Ectodermal cell (in vitro differentiated cells): Measurements from ENCODE around the gene FHL2.
"Not testable (repeated sequence)": the region's sequence is repeated elsewhere in the genome, so short reads cannot be mapped to it uniquely, and the experiment has no call there.

Source experiments
- H3K27ac ChIP-seq: 2 replicates; pipeline ENCODE4 v1.7.0; 2013; ENCODE audit warnings: mild to moderate bottlenecking, low read depth, low read length; ENCODE audit not compliant: insufficient read depth, poor library complexity, severe bottlenecking
- H3K27me3 ChIP-seq: 2 replicates; pipeline ENCODE4 v1.7.0; 2013; ENCODE audit warnings: mild to moderate bottlenecking, low read length; ENCODE audit not compliant: insufficient read depth, control insufficient read depth, poor library complexity, severe bottlenecking
- H3K36me3 ChIP-seq: one replicate; pipeline ENCODE4 v1.7.0; 2013; ENCODE audit warnings: low read length; ENCODE audit not compliant: control insufficient read depth, insufficient read depth
- H3K4me1 ChIP-seq: one replicate; pipeline ENCODE4 v1.7.0; 2013; ENCODE audit warnings: low read length; ENCODE audit not compliant: control insufficient read depth, insufficient read depth
- H3K4me3 ChIP-seq: 2 replicates; pipeline ENCODE4 v1.7.0; 2013; ENCODE audit warnings: low read depth, low read length, control low read depth; ENCODE audit not compliant: insufficient read depth
- H3K9me3 ChIP-seq: 2 replicates; pipeline ENCODE4 v1.7.0; 2013; ENCODE audit warnings: mild to moderate bottlenecking, low read length, moderate library complexity; ENCODE audit not compliant: control insufficient read depth
- WGBS, 2 experiments: methylation state at CpG; one replicate each; pipeline ENCODE4 v1.1.7; 2013; ENCODE audit warnings: missing lambda C conversion rate in 2 of 2; 5-methylcytosine and 5-hydroxymethylcytosine counted together

FHL2 gene

DNA sequence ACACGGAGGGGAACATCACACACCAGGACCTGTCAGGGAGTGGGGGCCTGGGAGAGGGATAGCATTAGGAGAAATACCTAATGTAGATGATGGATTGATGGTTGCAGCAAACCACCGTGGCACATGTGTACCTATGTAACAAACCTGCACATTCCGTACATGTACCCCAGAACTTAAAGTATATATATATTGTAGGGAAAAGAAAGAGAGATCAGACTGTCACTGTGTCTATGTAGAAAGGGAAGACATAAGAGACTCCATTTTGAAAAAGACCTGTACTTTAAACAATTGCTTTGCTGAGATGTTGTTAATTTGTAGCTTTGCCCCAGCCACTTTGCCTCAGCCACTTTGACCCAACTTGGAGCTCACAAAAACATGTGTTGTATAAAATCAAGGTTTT lies 26.0 kb upstream of the FHL2 start:
- not testable (repeated sequence) for H3K9me3 ChIP-seq, H3K4me1 ChIP-seq, H3K4me3 ChIP-seq, H3K36me3 ChIP-seq, H3K27me3 ChIP-seq, H3K27ac ChIP-seq
- 98 to 100% methylated on average over 1 to 2 of the region's 3 CpGs for WGBS, 2 experiments

DNA sequence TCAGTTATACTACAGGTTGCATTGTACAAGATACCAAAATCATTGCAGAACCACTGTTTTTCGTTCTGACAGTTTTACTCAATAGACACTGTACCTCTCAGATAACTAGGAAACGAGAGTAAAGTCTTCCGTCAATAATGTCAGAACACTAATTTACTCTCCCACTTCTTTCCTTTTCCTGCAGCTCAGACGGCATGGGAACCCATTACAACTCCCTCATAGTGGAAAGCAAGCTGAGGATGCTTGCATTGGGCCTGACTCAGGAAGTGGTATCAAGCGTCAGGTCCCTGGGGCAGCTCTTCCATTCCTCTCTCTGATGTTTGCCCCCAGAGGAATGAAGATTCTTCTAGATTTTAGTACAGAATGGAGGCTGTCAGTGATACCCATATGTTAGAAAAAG lies 23.9 kb upstream of the FHL2 start:
- Histone ChIP-seq H3K9me3 (no peaks in the 10 kb centered on the region), H3K4me3 (no peak overlapping the region), H3K27me3 (no peaks in the 10 kb centered on the region), H3K27ac (no peak overlapping the region), H3K4me1 (no peaks in the 10 kb centered on the region), H3K36me3 (no peaks in the 10 kb centered on the region)
- WGBS, 2 experiments, result 90 to 91% methylated on average over 5 of the region's 5 CpGs

DNA sequence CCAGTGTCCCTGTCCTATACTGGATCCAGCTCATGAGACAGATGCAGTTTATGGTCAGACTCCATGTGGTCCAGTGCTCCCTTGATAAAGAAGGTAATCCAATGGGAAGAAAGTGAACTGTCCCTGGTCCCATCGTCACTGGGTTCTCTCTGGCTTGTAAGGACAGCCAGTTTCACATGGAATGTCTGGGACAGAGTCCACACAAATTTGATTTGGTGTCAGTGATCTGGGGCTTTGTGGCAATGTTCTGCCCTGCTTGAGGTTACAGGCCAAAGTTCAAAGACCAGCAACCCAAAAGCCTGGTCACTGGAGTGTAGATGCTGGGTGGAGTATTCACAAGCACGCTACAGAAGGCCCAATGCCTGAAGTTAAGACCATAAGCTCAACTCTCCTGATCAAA lies 22.2 kb upstream of the FHL2 start:
- 95% methylated on average over 2 of the region's 2 CpGs for WGBS, 2 experiments
- Histone ChIP-seq H3K27me3 (no peaks in the 10 kb centered on the region), H3K4me3 (no peak overlapping the region), H3K9me3 (no peaks in the 10 kb centered on the region), H3K36me3 (no peaks in the 10 kb centered on the region), H3K27ac (no peak overlapping the region), H3K4me1 (no peaks in the 10 kb centered on the region)

DNA sequence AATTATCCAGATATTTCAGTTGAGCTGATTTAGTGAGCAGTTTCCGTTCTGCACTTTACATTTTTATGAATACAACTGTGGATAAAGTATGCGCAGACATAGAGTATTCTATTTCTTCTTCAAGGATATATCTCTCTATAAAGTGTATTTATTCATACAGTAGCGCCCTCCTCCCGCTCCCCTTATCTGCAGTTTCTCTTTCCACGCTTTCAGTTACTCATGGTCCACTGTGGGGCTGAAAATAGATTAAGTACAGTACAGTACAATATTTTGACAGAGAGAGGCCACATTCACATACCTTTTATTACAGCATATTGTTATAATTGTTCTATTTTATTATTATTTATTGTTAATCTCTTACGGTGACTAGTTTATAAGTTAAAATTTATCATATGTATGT lies 19.7 kb upstream of the FHL2 start:
- no peaks in the 10 kb centered on the region for H3K27me3 ChIP-seq
- no peaks in the 10 kb centered on the region for H3K36me3 ChIP-seq
- no peak overlapping the region for H3K4me3 ChIP-seq
- H3K4me1 ChIP-seq, result no peaks in the 10 kb centered on the region
- no peaks in the 10 kb centered on the region for H3K9me3 ChIP-seq
- no peak overlapping the region for H3K27ac ChIP-seq
- 100% methylated on average over 1 to 4 of the region's 6 CpGs for WGBS, 2 experiments

DNA sequence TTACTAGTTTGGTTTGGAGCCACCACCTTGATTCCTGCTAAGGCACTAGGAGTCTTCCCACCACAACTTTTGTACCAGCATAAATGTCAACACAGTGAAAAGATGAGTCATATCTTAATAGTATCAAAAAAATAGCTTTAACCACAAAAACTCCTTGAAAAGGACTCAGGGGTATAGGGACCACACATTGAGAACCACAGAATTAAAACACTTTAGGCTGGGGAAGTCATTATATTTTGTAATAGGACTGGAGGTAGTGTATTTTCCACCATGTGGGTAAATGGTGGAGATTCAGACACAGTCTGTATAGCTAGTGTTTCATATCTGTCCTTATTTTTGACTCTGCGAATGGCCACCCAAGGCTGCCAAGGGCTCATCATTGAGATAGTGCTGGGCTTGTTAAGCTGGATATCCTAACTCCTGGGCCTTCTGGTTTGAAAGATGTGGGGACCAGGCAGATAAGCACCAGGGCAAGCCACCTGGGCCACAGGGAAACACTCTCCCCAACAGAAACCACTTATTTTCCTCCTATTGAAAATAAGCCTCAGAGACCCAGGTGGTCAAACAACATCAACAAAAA lies 19.1 kb upstream of the FHL2 start:
- H3K36me3 ChIP-seq, result no peaks in the 10 kb centered on the region
- no peak overlapping the region for H3K27ac ChIP-seq
- H3K4me3 ChIP-seq, result no peak overlapping the region
- H3K27me3 ChIP-seq, result no peaks in the 10 kb centered on the region
- H3K4me1 ChIP-seq, result no peaks in the 10 kb centered on the region
- no peaks in the 10 kb centered on the region for H3K9me3 ChIP-seq
- 92% methylated on average over 1 of the region's 1 CpG for WGBS, 2 experiments

DNA sequence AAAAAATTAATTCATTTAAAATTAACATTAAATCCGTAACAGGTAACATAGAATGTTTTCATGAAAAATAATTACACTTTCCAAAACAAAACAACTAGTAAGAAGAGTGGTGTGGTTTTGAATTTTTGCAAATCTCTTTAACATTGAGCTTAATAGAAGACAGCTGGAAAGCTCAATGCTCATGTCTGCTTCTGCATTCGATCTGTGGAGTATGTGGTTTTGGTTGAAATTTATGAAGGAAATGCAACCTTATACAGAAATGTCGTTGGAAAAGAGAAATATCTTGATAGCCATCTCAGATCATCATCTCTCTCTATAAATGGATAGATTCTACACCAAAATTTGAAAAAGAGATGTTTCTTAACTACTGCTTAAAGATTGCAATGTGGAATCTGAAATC lies 17.3 kb upstream of the FHL2 start:
- Histone ChIP-seq H3K4me1 (no peaks in the 10 kb centered on the region), H3K27ac (no peak overlapping the region), H3K9me3 (no peaks in the 10 kb centered on the region), H3K4me3 (no peak overlapping the region), H3K27me3 (no peaks in the 10 kb centered on the region), H3K36me3 (no peaks in the 10 kb centered on the region)
- whole genome bisulfite sequencing, 2 experiments, result 90 to 98% methylated on average over 2 of the region's 3 CpGs

DNA sequence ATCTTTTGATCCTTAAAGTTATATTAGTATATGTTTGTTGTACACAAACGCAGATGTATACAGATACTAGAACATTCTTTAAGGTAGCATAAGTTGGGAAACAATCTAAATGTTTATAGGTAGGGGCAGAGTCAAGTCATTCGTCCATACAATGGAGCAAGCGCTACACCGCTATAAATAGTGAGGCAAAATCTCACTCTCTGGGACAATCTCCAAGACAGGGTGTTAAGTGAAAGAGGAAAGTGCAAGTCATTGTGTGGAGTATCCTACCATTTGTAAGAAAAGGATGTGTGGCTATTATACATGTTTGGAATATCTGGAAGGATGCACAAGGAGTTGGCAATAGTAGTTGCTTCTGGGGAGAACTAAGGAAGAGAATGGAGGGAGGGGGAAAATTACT lies 16.2 kb upstream of the FHL2 start:
- H3K27me3 ChIP-seq, result no peaks in the 10 kb centered on the region
- H3K4me1 ChIP-seq, result no peaks in the 10 kb centered on the region
- H3K4me3 ChIP-seq, result no peak overlapping the region
- no peak overlapping the region for H3K27ac ChIP-seq
- no peaks in the 10 kb centered on the region for H3K9me3 ChIP-seq
- H3K36me3 ChIP-seq, result no peaks in the 10 kb centered on the region
- WGBS, 2 experiments, result 95 to 96% methylated on average over 2 to 3 of the region's 4 CpGs

DNA sequence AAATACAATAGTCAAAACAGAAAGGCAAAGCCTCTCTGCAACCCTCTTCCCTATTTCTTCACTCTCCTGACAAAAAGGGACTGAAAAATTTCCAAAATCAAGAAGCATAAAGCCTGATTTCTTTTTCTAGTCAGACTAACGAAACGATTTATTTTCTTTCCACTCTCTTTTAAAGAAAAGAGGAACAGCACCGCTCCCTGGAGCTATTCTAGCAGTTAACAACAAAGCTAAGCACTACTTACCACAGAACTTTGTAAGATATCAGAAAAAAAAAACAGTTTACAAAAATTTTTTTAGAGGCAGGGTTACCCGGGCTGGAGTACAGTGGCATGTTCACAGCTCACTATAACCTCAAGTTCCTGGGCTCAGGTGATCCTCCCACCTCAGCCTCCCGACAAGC lies 14.4 kb upstream of the FHL2 start:
- no peaks in the 10 kb centered on the region for H3K27me3 ChIP-seq
- no peak overlapping the region for H3K4me3 ChIP-seq
- H3K4me1 ChIP-seq, result no peaks in the 10 kb centered on the region
- no peaks in the 10 kb centered on the region for H3K36me3 ChIP-seq
- 87 to 91% methylated on average over 5 of the region's 5 CpGs for WGBS, 2 experiments
- no peak overlapping the region for H3K27ac ChIP-seq
- H3K9me3 ChIP-seq, result no peaks in the 10 kb centered on the region

DNA sequence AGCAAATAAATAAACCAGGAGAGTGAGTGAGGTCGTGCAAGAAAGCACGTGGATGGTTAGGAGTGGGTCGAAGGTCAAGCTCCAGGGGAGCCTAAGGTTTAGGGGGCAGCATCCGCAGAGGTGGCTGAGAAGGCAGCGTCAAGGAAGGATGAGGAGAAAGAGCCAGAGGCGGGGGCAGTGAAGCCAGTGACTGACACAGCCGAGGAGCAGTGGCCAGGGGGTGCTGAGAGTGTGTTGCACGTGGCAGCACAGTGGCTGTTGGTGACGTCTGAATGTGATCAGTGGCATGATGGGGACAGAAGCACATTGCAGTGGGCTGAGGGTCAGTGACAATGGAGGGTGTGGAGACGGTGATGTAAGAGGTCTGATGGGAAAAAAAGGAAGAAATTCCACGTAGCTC lies 13.7 kb upstream of the FHL2 start:
- H3K36me3 ChIP-seq, result no peaks in the 10 kb centered on the region
- no peak overlapping the region for H3K4me3 ChIP-seq
- 89 to 90% methylated on average over 11 of the region's 11 CpGs for WGBS, 2 experiments
- no peaks in the 10 kb centered on the region for H3K4me1 ChIP-seq
- H3K27me3 ChIP-seq, result no peaks in the 10 kb centered on the region
- H3K27ac ChIP-seq, result no peak overlapping the region
- no peaks in the 10 kb centered on the region for H3K9me3 ChIP-seq

DNA sequence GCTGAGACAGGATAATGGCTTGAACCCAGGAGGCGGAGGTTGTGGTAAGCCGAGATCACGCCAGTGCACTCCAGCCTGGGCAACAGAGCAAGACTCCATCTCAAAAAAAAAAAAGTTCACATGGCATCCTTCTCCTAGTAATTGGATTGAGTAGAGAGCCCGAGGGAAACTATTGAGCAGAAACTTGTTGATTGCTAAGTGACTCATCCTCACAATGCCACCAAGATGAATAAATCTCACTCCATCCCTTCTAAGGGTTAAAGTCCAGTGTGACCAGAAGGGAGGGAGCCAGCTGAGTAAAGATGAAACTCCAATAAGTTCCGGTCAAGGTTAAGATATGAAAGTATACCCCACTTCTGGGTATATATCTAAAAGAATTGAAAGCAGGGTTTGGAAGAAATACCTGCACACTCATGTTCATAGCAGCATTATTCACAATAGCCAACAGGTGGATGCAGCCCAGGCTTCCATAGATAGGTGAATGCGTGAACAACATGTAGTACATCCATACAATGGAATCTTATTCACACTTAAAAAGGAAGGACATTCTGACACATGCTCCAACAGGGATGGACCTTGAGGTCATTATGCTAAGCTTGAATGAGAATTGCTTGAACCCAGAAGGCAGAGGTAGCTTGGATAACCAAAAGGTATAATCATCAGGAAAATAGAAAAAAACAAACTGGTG lies 13.0 kb upstream of the FHL2 start:
- Histone ChIP-seq H3K4me1 (no peaks in the 10 kb centered on the region), H3K36me3 (no peaks in the 10 kb centered on the region), H3K4me3 (no peak overlapping the region), H3K9me3 (no peaks in the 10 kb centered on the region), H3K27me3 (no peaks in the 10 kb centered on the region), H3K27ac (no peak overlapping the region)
- 91 to 98% methylated on average over 6 of the region's 6 CpGs for WGBS, 2 experiments

DNA sequence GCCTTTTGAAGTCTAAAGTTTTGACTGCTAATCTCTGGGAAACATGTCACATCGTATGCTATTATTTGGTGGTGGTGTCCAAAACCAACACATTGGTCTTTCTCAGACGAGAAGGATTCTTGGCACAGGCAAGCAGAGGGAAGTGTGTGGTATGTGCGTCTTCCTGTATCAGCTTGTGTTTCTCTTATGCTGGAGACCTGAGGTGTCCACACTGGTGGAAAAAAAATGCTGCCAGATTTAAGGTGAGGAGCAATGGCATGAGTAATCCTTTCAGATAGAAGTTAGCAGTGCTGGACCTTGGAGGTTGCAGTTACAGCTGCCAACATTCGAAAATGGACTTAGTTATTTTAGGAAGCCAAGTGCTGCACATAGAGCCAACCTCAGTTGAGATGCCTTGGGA lies 11.7 kb upstream of the FHL2 start:
- H3K4me1 ChIP-seq, result no peaks in the 10 kb centered on the region
- no peaks in the 10 kb centered on the region for H3K36me3 ChIP-seq
- H3K27ac ChIP-seq, result no peak overlapping the region
- H3K9me3 ChIP-seq, result no peaks in the 10 kb centered on the region
- no peaks in the 10 kb centered on the region for H3K27me3 ChIP-seq
- H3K4me3 ChIP-seq, result no peak overlapping the region
- WGBS, 2 experiments, result 90 to 95% methylated on average over 4 of the region's 4 CpGs
